Amniotic epithelial cell (primary cell): ENCODE data around the gene VILL.
"Not testable (repeated sequence)": the region's sequence is repeated elsewhere in the genome, so short reads cannot be mapped to it uniquely, and the experiment has no call there.

ENCODE experiments used
- DNase-seq: peaks from one replicate; pipeline ENCODE4 v3.0.0-alpha.2; 2010; ENCODE audit warnings: low read depth

Gene VILL

GRCh38 chr3:37963635-37964034 lies 27.0 kb upstream of the VILL start:
- no peak for DNase-seq

- no peak for DNase-seq
Measured at GRCh38 chr3:37964146-37964545, 26.4 kb upstream of the VILL start.

- DNase-seq = no peak
Measured at GRCh38 chr3:37964716-37965115, 25.9 kb upstream of the VILL start.

- DNase-seq = peak; percentile 58
Measured at GRCh38 chr3:37967260-37967881, 23.2 kb upstream of the VILL start.

DNA sequence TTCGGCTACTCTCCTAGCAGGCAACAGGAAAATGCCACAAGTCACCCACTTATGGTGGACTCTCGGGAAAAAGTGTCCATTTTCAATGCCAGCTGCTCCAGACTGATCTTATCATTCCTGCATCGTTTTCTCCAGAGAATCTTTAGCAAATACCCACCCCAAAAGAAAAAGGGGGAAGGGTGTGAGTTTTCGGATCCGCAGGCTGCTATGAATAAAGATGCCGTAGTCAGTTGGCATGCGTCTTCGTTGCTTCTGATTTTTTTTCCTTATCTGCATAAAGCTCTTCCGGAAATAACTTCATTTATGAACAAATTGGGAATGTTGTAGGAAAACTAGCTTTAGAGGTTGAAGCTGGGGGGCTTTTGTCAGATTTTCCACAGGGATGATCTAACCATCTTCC lies 22.4 kb upstream of the VILL start:
- DNase-seq = no peak

- DNase-seq = no peak
Measured at GRCh38 chr3:37968813-37969595, 21.6 kb upstream of the VILL start.

- DNase-seq = no peak
Measured at GRCh38 chr3:37969596-37970100, 20.9 kb upstream of the VILL start.

DNA sequence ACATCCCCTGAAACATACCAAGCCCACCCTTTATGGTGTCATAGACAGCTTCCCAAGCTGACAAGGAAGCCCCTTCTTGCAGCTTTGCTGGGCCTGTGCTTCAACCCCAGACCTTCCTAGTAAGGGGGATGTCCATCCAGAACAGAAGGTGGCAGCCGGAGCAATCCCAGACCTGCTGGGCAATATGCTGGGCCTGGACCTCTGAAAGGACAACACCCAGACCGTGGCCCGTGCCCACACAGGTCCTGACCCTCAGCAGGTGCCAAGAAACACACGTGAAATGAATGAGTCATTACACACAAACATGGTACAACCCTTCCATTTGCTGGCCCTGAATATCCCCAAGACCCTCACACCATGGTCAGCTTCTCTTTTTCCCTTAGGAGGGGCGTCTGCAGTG lies 19.8 kb upstream of the VILL start:
- no peak for DNase-seq

DNA sequence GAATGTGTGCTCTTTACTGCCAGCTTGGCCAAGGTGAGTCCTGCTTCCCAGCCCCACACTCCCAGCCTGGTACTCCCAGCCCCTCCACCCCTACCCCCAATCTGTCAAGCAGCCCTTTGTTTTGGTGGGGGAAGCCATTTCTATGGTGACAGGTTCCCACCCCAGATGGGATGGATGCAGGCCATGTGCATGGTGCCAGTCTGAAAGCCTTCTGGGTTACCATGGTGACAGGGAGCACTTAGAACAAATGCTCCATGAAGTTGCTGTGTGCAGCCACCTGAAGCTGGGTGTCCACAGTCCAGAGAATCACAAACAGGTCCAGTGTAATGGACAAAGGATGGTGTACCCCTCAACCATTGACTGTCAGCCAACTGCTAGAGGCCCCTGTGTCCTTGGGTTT lies 19.1 kb upstream of the VILL start:
- no peak for DNase-seq

DNA sequence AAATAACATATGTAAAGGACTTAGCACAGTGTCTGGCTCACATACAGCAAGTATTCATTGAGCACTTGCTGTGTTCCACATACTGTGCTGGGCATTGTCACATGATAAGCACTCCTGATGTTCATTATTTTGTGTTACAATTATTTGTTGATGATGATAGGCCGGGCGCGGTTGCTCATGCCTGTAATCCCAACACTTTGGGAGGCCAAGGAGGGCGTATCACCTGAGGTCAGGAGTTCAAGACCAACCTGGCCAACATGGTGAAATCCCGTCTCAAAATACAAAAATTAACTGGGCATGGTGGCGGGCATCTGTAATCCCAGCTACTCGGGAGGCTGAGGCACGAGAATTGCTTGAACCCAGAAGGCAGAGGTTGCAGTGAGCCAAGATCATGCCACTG lies 18.5 kb upstream of the VILL start:
- not testable (repeated sequence) for DNase-seq

DNA sequence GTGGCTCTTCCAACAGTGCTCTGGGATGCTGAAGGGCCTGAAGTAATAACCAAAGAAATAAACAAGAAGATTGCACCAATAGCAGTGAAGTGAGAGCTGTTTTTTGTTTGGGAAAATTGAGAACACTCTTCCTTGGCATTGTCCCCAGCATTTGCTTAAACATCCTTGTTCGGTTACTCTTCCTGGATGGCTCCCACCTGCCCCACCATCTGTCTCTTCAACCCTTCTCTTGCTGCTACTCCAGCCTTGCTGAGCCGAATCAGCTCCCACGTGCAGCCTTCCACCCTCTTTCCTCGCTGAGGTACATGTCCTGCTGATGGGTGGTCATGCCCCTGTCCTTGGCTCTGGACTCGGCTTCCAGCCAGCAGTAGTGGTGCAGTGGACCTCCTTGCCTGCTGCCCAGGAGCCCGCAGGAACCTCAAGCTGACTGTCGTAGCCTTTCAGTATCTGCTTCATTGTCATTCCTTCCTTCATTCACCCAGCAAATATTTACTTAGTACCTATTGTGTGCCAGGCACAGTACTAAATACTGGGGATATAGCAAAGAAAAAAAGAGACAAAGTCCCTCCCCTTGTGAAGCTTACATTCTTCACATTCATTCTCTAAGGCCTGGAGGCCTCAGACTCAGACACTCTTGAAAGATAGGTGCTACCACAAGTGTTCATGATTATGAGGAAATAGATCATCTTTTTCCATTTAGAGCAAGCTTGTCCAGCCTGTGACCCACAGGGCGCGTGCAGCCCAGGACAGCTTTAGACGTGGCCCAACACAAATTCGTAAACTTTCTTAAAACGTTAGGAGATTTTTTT lies 17.1 kb upstream of the VILL start:
- peak; percentile 13 for DNase-seq

GRCh38 chr3:37974121-37975083 lies 16.2 kb upstream of the VILL start:
- DNase-seq = peak; percentile 69

- no peak for DNase-seq
Measured at GRCh38 chr3:37979541-37980461, 10.8 kb upstream of the VILL start.

DNA sequence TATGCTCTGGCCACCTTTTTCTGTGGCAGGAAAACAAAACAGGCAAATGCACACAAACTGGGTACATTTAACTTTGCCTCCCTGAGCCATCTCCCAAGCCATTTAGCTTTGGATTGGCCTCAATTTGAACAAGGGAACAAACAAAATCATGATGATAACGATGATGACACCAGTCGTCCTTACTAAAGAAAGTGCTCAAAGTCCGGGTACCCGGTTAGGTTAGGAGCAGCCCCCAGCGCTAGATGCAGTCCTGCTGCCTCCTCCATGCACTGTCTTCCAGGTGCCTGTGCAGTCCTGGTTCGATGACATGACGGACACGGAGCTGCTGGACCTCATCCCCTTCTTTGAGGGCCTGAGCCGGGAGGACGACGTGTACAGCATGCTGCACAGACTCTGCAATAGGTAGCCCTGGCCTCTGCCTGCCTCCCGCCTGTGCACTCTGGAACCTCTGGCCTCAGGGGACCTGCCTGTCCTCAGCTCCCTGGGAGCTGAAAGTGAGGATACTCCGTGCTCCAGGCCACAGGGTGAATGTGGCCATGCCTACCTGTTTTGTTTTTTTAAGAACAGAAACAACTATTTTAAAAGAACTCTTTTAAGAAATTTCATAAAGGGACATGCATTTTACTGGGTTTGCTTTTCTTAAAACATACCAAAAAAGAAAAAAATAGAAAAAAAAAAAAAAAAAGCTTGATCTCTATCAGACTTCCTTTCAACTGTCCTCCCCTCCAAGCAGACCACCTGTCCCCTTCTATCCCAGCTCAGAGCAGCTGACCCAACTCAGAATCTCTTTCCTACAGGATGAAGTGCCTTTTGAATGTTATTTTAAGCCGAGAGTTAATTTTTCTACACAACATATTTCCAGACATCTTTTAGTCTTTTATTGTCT lies 9.9 kb upstream of the VILL start:
- DNase-seq = no peak

- no peak for DNase-seq
Measured at GRCh38 chr3:37981348-37981664, 9.3 kb upstream of the VILL start.

GRCh38 chr3:37982331-37982730 lies 8.3 kb upstream of the VILL start:
- DNase-seq = no peak

GRCh38 chr3:37984051-37984450 lies 6.5 kb upstream of the VILL start:
- DNase-seq = no peak

- no peak for DNase-seq
Measured at GRCh38 chr3:37984596-37984995, 6.0 kb upstream of the VILL start.

DNA sequence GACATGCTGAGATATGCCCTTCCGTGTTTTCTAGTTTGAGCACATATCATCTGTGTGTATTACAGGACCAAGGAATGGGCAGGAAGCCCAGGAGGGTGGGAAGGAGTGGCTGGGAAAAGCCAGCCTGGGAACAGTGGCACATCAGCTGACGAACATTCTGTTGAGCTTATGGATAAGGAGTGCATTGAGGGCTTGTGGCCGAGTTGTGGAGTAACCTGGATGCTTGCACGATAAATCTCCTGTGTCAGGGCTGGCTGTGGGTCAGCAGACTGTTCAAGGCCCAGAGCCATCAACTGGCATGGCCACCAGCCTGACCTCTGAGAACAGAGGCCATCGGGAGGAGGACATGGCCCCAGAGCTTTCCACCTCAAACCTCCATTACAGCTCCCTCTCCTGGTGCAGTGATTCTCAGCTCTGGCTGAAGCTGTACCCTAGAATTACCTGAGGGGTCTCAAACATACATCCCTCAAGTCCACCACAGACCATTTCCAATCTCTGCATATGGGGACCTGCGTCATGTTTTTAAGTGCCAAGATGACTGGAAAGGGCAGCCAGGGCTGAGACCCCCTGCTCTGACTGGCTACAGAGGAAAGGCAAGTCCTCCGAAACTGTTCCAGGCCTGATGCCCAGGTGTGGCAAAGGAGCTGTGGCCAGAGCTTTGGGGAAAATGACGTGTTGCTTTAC lies 4.8 kb upstream of the VILL start:
- DNase-seq = no peak
